ENCODE data around the gene DOCK2.

DNA sequence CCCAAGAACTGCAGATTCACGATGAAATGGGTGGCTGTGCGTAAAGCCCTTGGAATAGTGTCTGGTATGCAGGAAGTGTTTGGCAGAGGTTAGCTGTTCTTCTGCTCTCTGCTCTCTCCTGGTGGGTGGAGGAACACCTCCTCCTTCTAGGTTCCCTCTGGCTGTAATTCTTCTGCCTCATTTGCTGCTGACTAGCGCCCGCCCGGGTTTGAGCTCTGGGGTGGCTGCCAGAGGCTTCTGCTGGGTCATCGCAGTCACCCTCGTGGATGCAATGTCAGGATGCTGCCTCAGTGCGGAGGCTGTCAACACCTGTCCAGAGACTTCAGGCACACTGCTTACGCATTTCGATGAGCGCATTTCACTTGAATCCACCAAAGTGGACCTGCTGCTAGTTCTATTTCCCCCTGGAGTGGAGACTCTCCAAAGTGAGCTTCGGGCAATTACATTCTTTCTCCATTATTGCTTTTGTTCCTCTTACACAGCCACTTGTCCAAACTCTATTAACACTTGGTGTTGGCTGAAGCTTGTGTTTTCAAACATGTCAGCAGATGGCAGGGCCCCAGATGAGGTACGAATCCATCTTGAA, 11.7 kb downstream of the DOCK2 start:
- TF ChIP-seq, protein P1, sequence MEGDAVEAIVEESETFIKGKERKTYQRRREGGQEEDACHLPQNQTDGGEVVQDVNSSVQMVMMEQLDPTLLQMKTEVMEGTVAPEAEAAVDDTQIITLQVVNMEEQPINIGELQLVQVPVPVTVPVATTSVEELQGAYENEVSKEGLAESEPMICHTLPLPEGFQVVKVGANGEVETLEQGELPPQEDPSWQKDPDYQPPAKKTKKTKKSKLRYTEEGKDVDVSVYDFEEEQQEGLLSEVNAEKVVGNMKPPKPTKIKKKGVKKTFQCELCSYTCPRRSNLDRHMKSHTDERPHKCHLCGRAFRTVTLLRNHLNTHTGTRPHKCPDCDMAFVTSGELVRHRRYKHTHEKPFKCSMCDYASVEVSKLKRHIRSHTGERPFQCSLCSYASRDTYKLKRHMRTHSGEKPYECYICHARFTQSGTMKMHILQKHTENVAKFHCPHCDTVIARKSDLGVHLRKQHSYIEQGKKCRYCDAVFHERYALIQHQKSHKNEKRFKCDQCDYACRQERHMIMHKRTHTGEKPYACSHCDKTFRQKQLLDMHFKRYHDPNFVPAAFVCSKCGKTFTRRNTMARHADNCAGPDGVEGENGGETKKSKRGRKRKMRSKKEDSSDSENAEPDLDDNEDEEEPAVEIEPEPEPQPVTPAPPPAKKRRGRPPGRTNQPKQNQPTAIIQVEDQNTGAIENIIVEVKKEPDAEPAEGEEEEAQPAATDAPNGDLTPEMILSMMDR (IDR thresholded peaks at IDR 0.05) = no peak
- TF ChIP-seq SIN3A (IDR thresholded peaks at IDR 0.05; ENCODE audit: borderline replicate concordance, insufficient read depth, low read depth, low read length) (no peak), TCF7L2 (IDR thresholded peaks at IDR 0.05; ENCODE audit: low read depth, low read length) (no peak)
- TF ChIP-seq, protein P2, sequence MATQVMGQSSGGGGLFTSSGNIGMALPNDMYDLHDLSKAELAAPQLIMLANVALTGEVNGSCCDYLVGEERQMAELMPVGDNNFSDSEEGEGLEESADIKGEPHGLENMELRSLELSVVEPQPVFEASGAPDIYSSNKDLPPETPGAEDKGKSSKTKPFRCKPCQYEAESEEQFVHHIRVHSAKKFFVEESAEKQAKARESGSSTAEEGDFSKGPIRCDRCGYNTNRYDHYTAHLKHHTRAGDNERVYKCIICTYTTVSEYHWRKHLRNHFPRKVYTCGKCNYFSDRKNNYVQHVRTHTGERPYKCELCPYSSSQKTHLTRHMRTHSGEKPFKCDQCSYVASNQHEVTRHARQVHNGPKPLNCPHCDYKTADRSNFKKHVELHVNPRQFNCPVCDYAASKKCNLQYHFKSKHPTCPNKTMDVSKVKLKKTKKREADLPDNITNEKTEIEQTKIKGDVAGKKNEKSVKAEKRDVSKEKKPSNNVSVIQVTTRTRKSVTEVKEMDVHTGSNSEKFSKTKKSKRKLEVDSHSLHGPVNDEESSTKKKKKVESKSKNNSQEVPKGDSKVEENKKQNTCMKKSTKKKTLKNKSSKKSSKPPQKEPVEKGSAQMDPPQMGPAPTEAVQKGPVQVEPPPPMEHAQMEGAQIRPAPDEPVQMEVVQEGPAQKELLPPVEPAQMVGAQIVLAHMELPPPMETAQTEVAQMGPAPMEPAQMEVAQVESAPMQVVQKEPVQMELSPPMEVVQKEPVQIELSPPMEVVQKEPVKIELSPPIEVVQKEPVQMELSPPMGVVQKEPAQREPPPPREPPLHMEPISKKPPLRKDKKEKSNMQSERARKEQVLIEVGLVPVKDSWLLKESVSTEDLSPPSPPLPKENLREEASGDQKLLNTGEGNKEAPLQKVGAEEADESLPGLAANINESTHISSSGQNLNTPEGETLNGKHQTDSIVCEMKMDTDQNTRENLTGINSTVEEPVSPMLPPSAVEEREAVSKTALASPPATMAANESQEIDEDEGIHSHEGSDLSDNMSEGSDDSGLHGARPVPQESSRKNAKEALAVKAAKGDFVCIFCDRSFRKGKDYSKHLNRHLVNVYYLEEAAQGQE (IDR thresholded peaks at IDR 0.05; ENCODE audit: insufficient read depth in 1 of 2, low read depth in 2 of 2, low read length in 1 of 2) = no peak
